Osteocyte (in vitro differentiated cells): ENCODE data around the gene IMMP2L. TPM values are rescaled to one million over a fixed set of nuclear protein-coding genes. Genes with fewer than 3 reads are reported as not detected.

Experiments used
- DNase-seq: peaks from one replicate; pipeline ENCODE4 v3.0.0; 2021; ENCODE audit warnings: mixed read lengths; ENCODE audit not compliant: unreplicated experiment; ENCODE audit errors: extremely low spot score
- H3K27ac Mint-ChIP-seq: one replicate; pipeline ENCODE4 v1.8.0; 2021; ENCODE audit warnings: mild to moderate bottlenecking, mixed read lengths; ENCODE audit not compliant: unreplicated experiment
- H3K27me3 Mint-ChIP-seq: one replicate; pipeline ENCODE4 v1.8.0; 2021; ENCODE audit warnings: mixed read lengths; ENCODE audit not compliant: unreplicated experiment
- H3K36me3 Mint-ChIP-seq: one replicate; pipeline ENCODE4 v1.8.0; 2021; ENCODE audit warnings: mixed read lengths; ENCODE audit not compliant: unreplicated experiment
- H3K4me1 Mint-ChIP-seq: one replicate; pipeline ENCODE4 v1.8.0; 2021; ENCODE audit warnings: mixed read lengths; ENCODE audit not compliant: unreplicated experiment
- H3K4me3 Mint-ChIP-seq: one replicate; pipeline ENCODE4 v1.8.0; 2021; ENCODE audit warnings: mild to moderate bottlenecking, moderate library complexity, mixed read lengths; ENCODE audit not compliant: unreplicated experiment
- H3K9me3 Mint-ChIP-seq: one replicate; pipeline ENCODE4 v1.8.0; 2021; ENCODE audit warnings: mixed read lengths; ENCODE audit not compliant: unreplicated experiment
- total RNA-seq: library from RNA; stranded (reverse); gene quantifications from 2 replicates; pipeline ENCODE4 v1.2.1, GENCODE V29; 2021
- TF ChIP-seq, protein P1 (sequence below): fragments of 200-600 bp; sonication (generic); IDR thresholded peaks from 2 replicates; pipeline ENCODE4 v1.5.0; 2021; ENCODE audit warnings: antibody characterized with exemption, mild to moderate bottlenecking, moderate library complexity

The IMMP2L gene
- total RNA-seq, 1 donor from 2014 or later = 15.6 TPM

DNA sequence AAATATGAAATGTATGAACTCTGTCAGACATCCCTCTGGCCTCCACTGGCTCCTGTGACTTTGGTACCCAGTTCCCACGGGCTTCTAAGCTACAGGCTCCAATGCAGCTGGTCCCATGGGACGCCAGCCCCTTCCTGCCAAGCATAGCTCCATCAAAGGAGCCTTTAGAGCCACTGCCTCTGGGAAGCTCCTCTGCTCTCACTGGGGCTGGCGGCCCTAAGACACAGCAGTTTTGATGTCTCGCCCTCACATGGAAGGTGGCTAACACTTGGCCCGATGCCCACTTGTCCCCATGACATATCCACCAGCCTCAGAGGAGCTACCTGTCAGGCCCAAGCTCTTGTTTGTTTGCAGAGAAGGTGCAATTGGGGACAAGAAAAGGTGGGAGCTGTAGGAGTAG lies 925.0 kb downstream of the IMMP2L start:
- H3K27ac Mint-ChIP-seq = no peak overlapping the region
- DNase-seq = no peak
- TF ChIP-seq, protein P1, sequence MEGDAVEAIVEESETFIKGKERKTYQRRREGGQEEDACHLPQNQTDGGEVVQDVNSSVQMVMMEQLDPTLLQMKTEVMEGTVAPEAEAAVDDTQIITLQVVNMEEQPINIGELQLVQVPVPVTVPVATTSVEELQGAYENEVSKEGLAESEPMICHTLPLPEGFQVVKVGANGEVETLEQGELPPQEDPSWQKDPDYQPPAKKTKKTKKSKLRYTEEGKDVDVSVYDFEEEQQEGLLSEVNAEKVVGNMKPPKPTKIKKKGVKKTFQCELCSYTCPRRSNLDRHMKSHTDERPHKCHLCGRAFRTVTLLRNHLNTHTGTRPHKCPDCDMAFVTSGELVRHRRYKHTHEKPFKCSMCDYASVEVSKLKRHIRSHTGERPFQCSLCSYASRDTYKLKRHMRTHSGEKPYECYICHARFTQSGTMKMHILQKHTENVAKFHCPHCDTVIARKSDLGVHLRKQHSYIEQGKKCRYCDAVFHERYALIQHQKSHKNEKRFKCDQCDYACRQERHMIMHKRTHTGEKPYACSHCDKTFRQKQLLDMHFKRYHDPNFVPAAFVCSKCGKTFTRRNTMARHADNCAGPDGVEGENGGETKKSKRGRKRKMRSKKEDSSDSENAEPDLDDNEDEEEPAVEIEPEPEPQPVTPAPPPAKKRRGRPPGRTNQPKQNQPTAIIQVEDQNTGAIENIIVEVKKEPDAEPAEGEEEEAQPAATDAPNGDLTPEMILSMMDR = no peak
- peaks cover 11% of the 10 kb centered on the region for H3K27me3 Mint-ChIP-seq
- H3K4me1 Mint-ChIP-seq = no peaks in the 10 kb centered on the region
- H3K36me3 Mint-ChIP-seq = no peaks in the 10 kb centered on the region
- H3K4me3 Mint-ChIP-seq = no peak overlapping the region
- peaks cover 10% of the 10 kb centered on the region for H3K9me3 Mint-ChIP-seq

DNA sequence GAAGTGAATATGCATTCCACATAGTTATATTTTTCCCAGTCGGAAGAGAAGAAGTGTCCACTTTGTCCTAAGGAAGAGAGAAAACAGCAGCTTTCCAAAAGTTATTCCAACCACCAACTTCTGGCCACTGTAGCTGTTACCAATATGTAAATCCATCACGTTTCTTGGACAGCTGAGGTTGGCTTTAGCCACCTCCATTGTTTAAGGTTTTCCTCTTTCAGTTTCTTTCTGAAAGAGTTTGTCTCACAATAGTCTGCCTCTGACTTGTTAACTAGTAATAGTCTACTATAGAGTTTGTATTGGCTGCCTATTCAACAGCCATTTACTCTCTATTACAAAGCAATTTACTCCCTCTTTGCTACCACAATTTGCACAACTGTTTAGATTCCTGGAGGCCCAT lies 929.0 kb downstream of the IMMP2L start:
- H3K4me1 Mint-ChIP-seq = no peaks in the 10 kb centered on the region
- no peak for DNase-seq

DNA sequence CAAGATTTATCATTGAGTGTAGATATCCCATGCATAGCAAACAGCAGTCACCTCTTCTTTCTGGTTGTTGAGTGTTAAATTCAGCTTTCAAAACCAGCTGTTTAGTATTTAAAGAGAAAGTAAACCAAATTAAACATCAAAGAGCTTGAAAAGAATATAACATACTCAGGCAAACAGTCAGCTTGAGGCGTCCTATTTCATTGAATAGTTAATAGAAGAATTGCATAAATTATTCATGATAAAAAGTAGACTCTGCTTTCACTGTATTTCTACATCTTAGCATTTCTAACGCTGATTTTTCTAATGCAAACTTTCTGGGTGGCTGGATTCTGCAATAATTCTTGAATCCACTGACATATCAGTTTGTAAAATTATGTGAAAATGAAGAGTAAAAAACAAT lies 935.9 kb downstream of the IMMP2L start:
- TF ChIP-seq, protein P1 = no peak
- H3K36me3 Mint-ChIP-seq = no peaks in the 10 kb centered on the region
- no peak overlapping the region for H3K4me3 Mint-ChIP-seq
- no peak overlapping the region for H3K27ac Mint-ChIP-seq
- H3K9me3 Mint-ChIP-seq = no peaks in the 10 kb centered on the region
- H3K4me1 Mint-ChIP-seq = no peaks in the 10 kb centered on the region
- DNase-seq = no peak
- H3K27me3 Mint-ChIP-seq = peaks cover 5% of the 10 kb centered on the region

More for the DNA sequence above, 929.0 kb downstream of the IMMP2L start:
- Mint-ChIP-seq H3K36me3 (no peaks in the 10 kb centered on the region), H3K9me3 (peaks cover 10% of the 10 kb centered on the region), H3K27ac (no peak overlapping the region), H3K4me3 (no peak overlapping the region), H3K27me3 (peaks cover under 1% of the 10 kb centered on the region)
- TF ChIP-seq, protein P1 = no peak

DNA sequence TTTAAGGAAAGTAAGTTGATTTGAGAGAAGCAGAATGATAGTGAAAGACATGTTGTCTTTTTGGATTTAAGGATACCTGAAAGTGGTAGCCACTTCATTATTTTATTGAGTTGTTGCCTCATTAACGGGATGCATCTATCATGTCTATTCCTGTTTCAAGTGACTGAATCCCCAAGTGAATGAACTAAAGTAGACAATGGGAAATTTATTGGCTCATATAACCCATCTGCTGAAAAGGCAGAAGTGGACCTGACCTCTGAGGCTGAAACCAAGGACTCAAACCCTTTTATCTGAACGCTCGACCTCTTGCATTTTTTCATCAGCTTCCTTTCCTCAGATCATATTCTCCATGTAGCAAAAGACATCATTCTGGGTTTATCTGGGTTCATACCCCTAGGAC lies 937.0 kb downstream of the IMMP2L start:
- no peak overlapping the region for H3K27ac Mint-ChIP-seq
- no peaks in the 10 kb centered on the region for H3K4me1 Mint-ChIP-seq
- H3K36me3 Mint-ChIP-seq = no peaks in the 10 kb centered on the region
- no peak for DNase-seq
- H3K9me3 Mint-ChIP-seq = no peaks in the 10 kb centered on the region
- H3K4me3 Mint-ChIP-seq = no peak overlapping the region
- H3K27me3 Mint-ChIP-seq = peaks cover 5% of the 10 kb centered on the region
- TF ChIP-seq, protein P1 = no peak

DNA sequence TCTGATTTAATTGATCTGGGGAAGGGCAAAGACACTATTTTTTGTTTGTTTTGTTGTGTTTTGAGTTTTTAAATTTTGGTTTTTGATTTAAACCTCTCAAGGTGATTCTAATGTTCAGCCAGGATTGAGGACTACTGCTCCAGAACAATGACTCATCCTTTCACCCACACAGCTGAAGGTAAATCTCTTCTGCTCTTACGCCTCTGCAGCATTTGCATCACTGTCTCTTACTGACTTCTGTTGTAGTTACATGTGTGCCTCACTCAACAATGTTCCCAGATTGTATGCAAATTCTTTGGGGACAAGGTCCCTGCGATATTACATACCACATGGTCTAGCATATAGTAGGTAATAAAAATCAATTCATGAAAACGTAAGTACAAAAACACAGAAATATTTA lies 938.9 kb downstream of the IMMP2L start:
- DNase-seq = no peak
- Mint-ChIP-seq H3K27me3 (peaks cover 5% of the 10 kb centered on the region), H3K36me3 (no peaks in the 10 kb centered on the region), H3K4me3 (no peak overlapping the region), H3K27ac (no peak overlapping the region), H3K4me1 (no peaks in the 10 kb centered on the region), H3K9me3 (no peaks in the 10 kb centered on the region)
- TF ChIP-seq, protein P1 = no peak
